GM06990 (cell line): ENCODE results near the gene UBA6.
"Not testable (repeated sequence)": the region's sequence is repeated elsewhere in the genome, so short reads cannot be mapped to it uniquely, and the experiment has no call there.

ENCODE experiments used
- DNase-seq: peaks from one replicate; pipeline ENCODE4 v3.0.0-alpha.2; 2011; ENCODE audit not compliant: insufficient read length; ENCODE audit errors: extremely low read depth
- H3K27me3 ChIP-seq: replicated peaks from 2 replicates; pipeline ENCODE4 v1.6.0; 2011; ENCODE audit warnings: low read length; ENCODE audit not compliant: control insufficient read depth, insufficient read depth
- H3K36me3 ChIP-seq: 2 replicates; pipeline ENCODE4 v1.5.1; 2011; ENCODE audit warnings: low read length; ENCODE audit not compliant: control insufficient read depth, insufficient read depth
- H3K4me3 ChIP-seq: replicated peaks from 2 replicates; pipeline ENCODE4 v1.5.1; 2011; ENCODE audit warnings: low read depth, mild to moderate bottlenecking, control low read depth, low read length
- CTCF ChIP-seq: IDR thresholded peaks from 2 replicates; pipeline ENCODE4 v1.5.1; 2011; ENCODE audit warnings: low read length, control low read depth, mild to moderate bottlenecking, inconsistent platforms; ENCODE audit not compliant: insufficient read depth, poor library complexity, severe bottlenecking

Gene UBA6

GRCh38 chr4:67712650-67713528 lies 11.9 kb upstream of the UBA6 start:
- no peak for TF ChIP-seq CTCF

GRCh38 chr4:67712000-67712625 lies 11.2 kb upstream of the UBA6 start:
- no peak for DNase-seq
- Histone ChIP-seq H3K27me3 (no peaks in the 10 kb centered on the region), H3K4me3 (no peak overlapping the region), H3K36me3 (peaks cover 4% of the 10 kb centered on the region)
- no peak for TF ChIP-seq CTCF

More at GRCh38 chr4:67712650-67713528, 11.9 kb upstream of the UBA6 start:
- DNase-seq: no peak
- Histone ChIP-seq H3K36me3 (peaks cover 4% of the 10 kb centered on the region), H3K27me3 (no peaks in the 10 kb centered on the region), H3K4me3 (no peak overlapping the region)

- DNase-seq, H3K27me3 ChIP-seq, H3K36me3 ChIP-seq, H3K4me3 ChIP-seq: not testable (repeated sequence)
Measured at GRCh38 chr4:67706682-67707081, 5.7 kb upstream of the UBA6 start.

- DNase-seq: no peak
- Histone ChIP-seq H3K4me3 (no peak overlapping the region), H3K27me3 (no peaks in the 10 kb centered on the region), H3K36me3 (no peaks in the 10 kb centered on the region; the same call in 1 of the 2 replicates)
- no peak for TF ChIP-seq CTCF
Measured at GRCh38 chr4:67704843-67705242, 3.9 kb upstream of the UBA6 start.

- no peak for TF ChIP-seq CTCF
- DNase-seq: no peak
- H3K36me3 ChIP-seq: no peaks in the 10 kb centered on the region
- no peaks in the 10 kb centered on the region for H3K27me3 ChIP-seq
- peak overlapping the region; percentile 80 for H3K4me3 ChIP-seq
Measured at GRCh38 chr4:67702166-67702565, 1.2 kb upstream of the UBA6 start.

GRCh38 chr4:67701517-67701850 lies 529 bp upstream of the UBA6 start:
- Histone ChIP-seq H3K4me3 (peak overlapping the region; percentile 80), H3K36me3 (no peaks in the 10 kb centered on the region)
- no peak for DNase-seq

More at GRCh38 chr4:67701517-67701850, 529 bp upstream of the UBA6 start:
- H3K27me3 ChIP-seq: no peaks in the 10 kb centered on the region
- no peak for TF ChIP-seq CTCF
